Heart left ventricle (tissue), 13 donors: ENCODE data around the gene ASH1L.
"Not testable (repeated sequence)": the region's sequence is repeated elsewhere in the genome, so short reads cannot be mapped to it uniquely, and the experiment has no call there.

Source experiments
- CTCF ChIP-seq, 12 donors: fragments of 200-600 bp; sonication (generic) in 4 of 12; IDR thresholded peaks; one replicate each; pipeline versions ENCODE4 v1.5.0 to v1.8.0; 2018 to 2022; ENCODE audit warnings: antibody characterized with exemption in 12 of 12, mild to moderate bottlenecking in 5 of 12
- POLR2A ChIP-seq, 2 donors: fragments of 450-650 bp; IDR thresholded peaks; one replicate each; pipeline ENCODE4 v1.6.1; 2017; ENCODE audit warnings: antibody characterized with exemption in 2 of 2, mild to moderate bottlenecking in 2 of 2, moderate library complexity in 2 of 2
- donor health status: ischemic (EF 13 %, LVEDD 7.1; RV severe dilation, severe dysfunction).
- donor health status: DM: no; HTN: yes; CAD: no.
- donor health status: DM: no; HTN: no; CAD: no.
- donor health status: ischemic (EF 25% LVEDD 6.9; RV normal size, moderate dysfunction).
- donor health status: ischemic (EF 25% LVEDD 5.7; RV mildly dilated, moderate dysfunction).
- donor health status: ischemic (EF 35%, LVEDD 5.7; RV mildly dilated, moderate dysfunction).
- donor health status: nonischemic (EF 11% LVEDD 7.7; RV severe dilation, severe dysfunction).
- donor health status: DM: yes; HTN: yes; CAD: no.
- donor health status: PGD.
- donor health status: ischemic (EF 29% LVEDD 5.4; RV normal size, mild dysfunction).
- donor health status: nonischemic (EF 23%, LVEDD 6.1; RV moderate dilation, normal function).

DNA sequence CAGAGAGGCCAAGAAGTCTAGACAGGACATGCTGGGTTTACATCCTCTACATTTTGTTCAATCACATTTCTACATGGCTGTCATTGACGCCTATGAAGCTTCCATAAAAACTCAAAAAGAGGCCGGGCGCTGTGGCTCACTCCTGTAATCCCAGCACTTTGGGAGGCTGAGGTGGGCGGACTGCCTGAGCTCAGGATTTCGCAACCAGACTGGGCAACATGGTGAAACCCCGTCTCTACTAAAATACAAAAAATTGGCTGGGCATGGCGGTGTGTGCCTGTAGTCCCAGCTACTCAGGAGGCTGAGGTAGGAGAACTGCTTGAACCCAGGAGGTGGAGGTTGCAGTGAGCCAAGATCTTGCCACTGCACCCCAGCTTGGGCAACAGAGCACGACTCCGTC, 150.8 kb downstream of the ASH1L start:
- not testable (repeated sequence) for TF ChIP-seq CTCF, POLR2A (IDR thresholded peaks at IDR 0.05)
